GM12878 (cell line): Measurements from ENCODE around the gene ARID4B.

Source experiments
- CHD2 ChIP-seq: IDR thresholded peaks from 2 replicates; pipeline ENCODE4 v1.6.1; 2011; ENCODE audit warnings: low read depth, low read length, improper control_type of control experiment, borderline replicate concordance
- GABPA ChIP-seq: IDR thresholded peaks from 2 replicates; pipeline ENCODE4 v1.6.1; 2014; ENCODE audit warnings: antibody characterized with exemption, low read depth, mild to moderate bottlenecking, inconsistent platforms
- POLR2A ChIP-seq: IDR thresholded peaks from 2 replicates; pipeline ENCODE4 v1.6.1; 2011; ENCODE audit warnings: low read depth, mild to moderate bottlenecking, low read length
- SIN3A ChIP-seq: IDR thresholded peaks from 2 replicates; pipeline ENCODE4 v1.6.1; 2012; ENCODE audit warnings: low read depth, low read length, improper control_type of control experiment
- TCF12 ChIP-seq: IDR thresholded peaks from 2 replicates; pipeline ENCODE4 v1.6.1; 2011; ENCODE audit warnings: low read depth, mild to moderate bottlenecking, low read length
- TF ChIP-seq, protein P1 (sequence below), 3 experiments: IDR thresholded peaks in 2 of 3; conservative IDR thresholded peaks in 1 of 3; 2 replicates each; pipeline ENCODE4 v1.5.1; 2011; ENCODE audit warnings: low read depth in 3 of 3, low read length in 3 of 3, mild to moderate bottlenecking in 3 of 3, control low read depth in 2 of 3, moderate library complexity in 2 of 3, inconsistent platforms in 1 of 3, mixed read lengths in 1 of 3; ENCODE audit not compliant: control insufficient read depth in 2 of 3, insufficient read depth in 1 of 3; ENCODE audit errors: extremely low read depth in 1 of 3

DNA sequence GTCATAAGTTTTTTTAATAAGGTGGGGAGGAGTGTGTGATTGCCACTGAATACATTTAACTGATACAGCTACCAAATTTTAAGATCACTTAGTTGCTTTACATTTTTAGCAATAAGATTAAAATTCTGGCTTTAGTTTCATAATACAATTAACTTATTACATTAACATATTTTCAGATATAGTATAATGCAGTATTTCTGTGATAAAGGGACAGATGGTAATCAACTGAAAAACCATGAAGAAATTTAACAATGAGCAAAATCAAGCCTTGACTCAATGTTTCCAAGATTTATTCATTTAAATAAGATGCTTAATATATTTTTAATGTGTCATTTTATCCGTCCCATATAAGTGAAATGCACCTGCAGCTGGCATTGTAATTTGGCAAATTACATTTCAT, 203.3 kb downstream of the ARID4B start:
- TF ChIP-seq CHD2 (no peak), GABPA (no peak), TCF12 (no peak), SIN3A (no peak), POLR2A (no peak)
- TF ChIP-seq, protein P1, sequence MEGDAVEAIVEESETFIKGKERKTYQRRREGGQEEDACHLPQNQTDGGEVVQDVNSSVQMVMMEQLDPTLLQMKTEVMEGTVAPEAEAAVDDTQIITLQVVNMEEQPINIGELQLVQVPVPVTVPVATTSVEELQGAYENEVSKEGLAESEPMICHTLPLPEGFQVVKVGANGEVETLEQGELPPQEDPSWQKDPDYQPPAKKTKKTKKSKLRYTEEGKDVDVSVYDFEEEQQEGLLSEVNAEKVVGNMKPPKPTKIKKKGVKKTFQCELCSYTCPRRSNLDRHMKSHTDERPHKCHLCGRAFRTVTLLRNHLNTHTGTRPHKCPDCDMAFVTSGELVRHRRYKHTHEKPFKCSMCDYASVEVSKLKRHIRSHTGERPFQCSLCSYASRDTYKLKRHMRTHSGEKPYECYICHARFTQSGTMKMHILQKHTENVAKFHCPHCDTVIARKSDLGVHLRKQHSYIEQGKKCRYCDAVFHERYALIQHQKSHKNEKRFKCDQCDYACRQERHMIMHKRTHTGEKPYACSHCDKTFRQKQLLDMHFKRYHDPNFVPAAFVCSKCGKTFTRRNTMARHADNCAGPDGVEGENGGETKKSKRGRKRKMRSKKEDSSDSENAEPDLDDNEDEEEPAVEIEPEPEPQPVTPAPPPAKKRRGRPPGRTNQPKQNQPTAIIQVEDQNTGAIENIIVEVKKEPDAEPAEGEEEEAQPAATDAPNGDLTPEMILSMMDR (IDR thresholded peaks at IDR 0.05 in 2 of 3, conservative IDR thresholded peaks at IDR 0.05 in 1 of 3; ENCODE audit: control insufficient read depth in 2 of 3, extremely low read depth in 1 of 3, insufficient read depth in 1 of 3, low read depth in 3 of 3, low read length in 3 of 3): no peak
